CD14-positive monocyte (primary cell): Measurements from ENCODE around the gene ATG7. TPM values are rescaled to one million over a fixed set of nuclear protein-coding genes. Genes with fewer than 3 reads are reported as not detected.

ENCODE experiments used
- DNase-seq, 3 donors: peaks; one replicate each; pipeline ENCODE4 v3.0.0-alpha.2; 2011 to 2022
- H2AFZ ChIP-seq: 2 replicates; pipeline ENCODE4 v1.6.0; 2012; ENCODE audit warnings: mild to moderate bottlenecking, low read depth, low read length, inconsistent platforms; ENCODE audit not compliant: insufficient read depth, poor library complexity, severe bottlenecking
- H3K27ac ChIP-seq, 2 donors: 1 replicate in 1 of 2; 2 replicates in 1 of 2; pipeline ENCODE4 v1.5.1; 2012 to 2013; ENCODE audit warnings: low read length in 2 of 2, control low read depth in 1 of 2, inconsistent platforms in 1 of 2, low read depth in 1 of 2, mild to moderate bottlenecking in 1 of 2
- H3K27me3 ChIP-seq, 2 donors: one replicate each; pipeline versions ENCODE4 v1.6.0 to v1.6.1; 2011 to 2013; ENCODE audit warnings: low read length in 2 of 2; ENCODE audit not compliant: control insufficient read depth in 2 of 2, insufficient read depth in 2 of 2
- H3K36me3 ChIP-seq, 2 donors: replicated peaks in 1 of 2; 1 replicate in 1 of 2; 2 replicates in 1 of 2; pipeline versions ENCODE4 v1.5.1 to v1.6.1; 2012 to 2013; ENCODE audit warnings: low read length in 2 of 2, control low read depth in 1 of 2, inconsistent platforms in 1 of 2, mild to moderate bottlenecking in 1 of 2; ENCODE audit not compliant: insufficient read depth in 2 of 2, control insufficient read depth in 1 of 2
- H3K4me1 ChIP-seq, 2 donors: 1 replicate in 1 of 2; 2 replicates in 1 of 2; pipeline versions ENCODE4 v1.5.1 to v1.6.1; 2012 to 2013; ENCODE audit warnings: low read length in 2 of 2, control low read depth in 1 of 2, inconsistent platforms in 1 of 2, mild to moderate bottlenecking in 1 of 2, moderate library complexity in 1 of 2; ENCODE audit not compliant: insufficient read depth in 2 of 2, control insufficient read depth in 1 of 2
- H3K4me2 ChIP-seq: replicated peaks from 2 replicates; pipeline ENCODE3; 2012; ENCODE audit warnings: low read length, moderate library complexity, mild to moderate bottlenecking; ENCODE audit not compliant: poor library complexity, severe bottlenecking; ENCODE audit errors: extremely low read depth
- H3K4me3 ChIP-seq, 3 experiments: fragments of 200-600 bp in 1 of 3; sonication (generic) in 1 of 3; replicated peaks in 1 of 3; 1 replicate in 2 of 3; 2 replicates in 1 of 3; pipeline ENCODE4 v1.5.1; 2011 to 2013; ENCODE audit warnings: low read length in 3 of 3, mild to moderate bottlenecking in 3 of 3, control low read depth in 2 of 3, low read depth in 2 of 3, inconsistent platforms in 1 of 3, moderate library complexity in 1 of 3
- H3K79me2 ChIP-seq: 2 replicates; pipeline ENCODE4 v1.6.0; 2012; ENCODE audit warnings: mild to moderate bottlenecking, control low read depth, inconsistent platforms, low read length, moderate library complexity; ENCODE audit not compliant: insufficient read depth
- H3K9ac ChIP-seq: 2 replicates; pipeline ENCODE4 v1.6.0; 2017; ENCODE audit warnings: low read length, mild to moderate bottlenecking; ENCODE audit not compliant: insufficient read depth, poor library complexity, severe bottlenecking
- H3K9me3 ChIP-seq, 2 donors: replicated peaks in 1 of 2; 1 replicate in 1 of 2; 2 replicates in 1 of 2; pipeline versions ENCODE4 v1.5.1 to v1.6.1; 2012 to 2013; ENCODE audit warnings: low read length in 2 of 2, control low read depth in 1 of 2; ENCODE audit not compliant: control insufficient read depth in 1 of 2, insufficient read depth in 1 of 2
- H4K20me1 ChIP-seq: 2 replicates; pipeline ENCODE4 v1.6.0; 2012; ENCODE audit warnings: mild to moderate bottlenecking, low read length, control low read depth, moderate library complexity; ENCODE audit not compliant: insufficient read depth
- H3K27ac Mint-ChIP-seq, 7 donors: one replicate each; pipeline ENCODE4 v1.8.0; 2020; ENCODE audit warnings: mild to moderate bottlenecking in 7 of 7, mixed read lengths in 7 of 7, moderate library complexity in 6 of 7, inconsistent platforms in 2 of 7
- H3K27me3 Mint-ChIP-seq, 3 donors: one replicate each; pipeline ENCODE4 v1.8.0; 2021 to 2022; ENCODE audit warnings: low read depth in 3 of 3, mild to moderate bottlenecking in 3 of 3, mixed read lengths in 3 of 3, moderate library complexity in 3 of 3, inconsistent platforms in 1 of 3
- H3K36me3 Mint-ChIP-seq, 2 donors: one replicate each; pipeline ENCODE4 v1.8.0; 2020; ENCODE audit warnings: mixed read lengths in 2 of 2, inconsistent platforms in 1 of 2, mild to moderate bottlenecking in 1 of 2
- H3K4me1 Mint-ChIP-seq: one replicate; pipeline ENCODE4 v1.8.0; 2020; ENCODE audit warnings: mild to moderate bottlenecking, mixed read lengths
- H3K4me3 Mint-ChIP-seq, 2 donors: one replicate each; pipeline ENCODE4 v1.8.0; 2020; ENCODE audit warnings: mild to moderate bottlenecking in 2 of 2, mixed read lengths in 2 of 2, moderate library complexity in 1 of 2
- H3K9me3 Mint-ChIP-seq, 7 donors: one replicate each; pipeline ENCODE4 v1.8.0; 2020 to 2022; ENCODE audit warnings: mixed read lengths in 7 of 7, mild to moderate bottlenecking in 6 of 7, moderate library complexity in 6 of 7, inconsistent platforms in 2 of 7
- CTCF ChIP-seq: fragments of 200-600 bp; IDR thresholded peaks from one replicate; pipeline ENCODE4 v1.8.0; 2022; ENCODE audit warnings: antibody characterized with exemption, mild to moderate bottlenecking
- WGBS: methylation state at CpG from one replicate; pipeline ENCODE4 v1.1.5; 2013; ENCODE audit warnings: missing lambda C conversion rate; ENCODE audit not compliant: insufficient coverage; 5-methylcytosine and 5-hydroxymethylcytosine counted together
- intact Hi-C, 2 donors: fragments of 100-400 bp; cut with micrococcal nuclease; formaldehyde crosslinking; loops; one replicate each; pipeline versions ENCODE4 v1.15.0 to v1.15.1; 2023
- polyA minus RNA-seq: library from RNA; depleted of rRNA, polyadenylated mRNA; stranded (reverse); fragments of >200 nt; gene quantifications from 2 replicates; pipeline ENCODE4 v1.2.3, GENCODE V29; 2012
- polyA plus RNA-seq, 3 donors: library from polyadenylated mRNA; depleted of rRNA in 1 of 3; unstranded in 2 of 3; stranded (reverse) in 1 of 3; fragments of 300-500 nt in 2 of 3; fragments of >200 nt in 1 of 3; fragmentation: Illumina TruSeq in 2 of 3; gene quantifications; 1 replicate in 2 of 3; 2 replicates in 1 of 3; pipeline ENCODE4 v1.2.3, GENCODE V29; 2012 to 2021
- total RNA-seq, 12 experiments: library from RNA in 1 of 12; stranded (reverse) in 1 of 12; fragments of 120-200 nt in 1 of 12; gene quantifications; one replicate each; pipeline ENCODE4 v1.2.4 and lab custom pipeline; 2013 to 2026; ENCODE audit warnings: mixed read lengths in 6 of 12, inconsistent platforms in 1 of 12

ATG7 gene
- total RNA-seq (2013): 130 TPM
- polyA plus RNA-seq (100 to 1,000 TPM in 1 of 3 donors, 10 to 100 TPM in 2; 57.4 to 101 (median 89.7) TPM), polyA minus RNA-seq (122 and 131 TPM in 2 replicates), total RNA-seq (lab: John Stamatoyannopoulos, UW) (55.7 to 222 (median 102) reads per million in 11 experiments)

GRCh38 chr3:11271986-11272904 lies at the start of gene ATG7:
ATG7 (plus strand) TSS chr3:11272397; CDS start chr3:11298696, 26,299 bp downstream.
- Histone ChIP-seq H3K36me3 (peaks cover 2 to 7% of the 10 kb centered on the region in 2 donors), H3K4me2 (peak within 1 kb of the TSS; percentile 84), H3K9me3 (no peaks in the 10 kb centered on the region), H3K27me3 (no peaks in the 10 kb centered on the region), H4K20me1 (peaks cover 15% of the 10 kb centered on the region), H3K4me3 (peak within 1 kb of the TSS; percentile 84 to 94 (median 84)), H3K4me1 (peaks cover 50 to 51% of the 10 kb centered on the region in 2 donors), H3K9ac (peak within 1 kb of the TSS; percentile 97), H2AFZ (peak within 1 kb of the TSS; percentile 77), H3K27ac (peak within 1 kb of the TSS; percentile 98 to 100), H3K79me2 (peaks cover 56% of the 10 kb centered on the region)
- no peak for TF ChIP-seq CTCF
- H3K4me3 Mint-ChIP-seq: peak within 1 kb of the TSS; percentile 85 to 89
- H3K9me3 Mint-ChIP-seq: peaks cover 0 to 11% (median 3%) of the 10 kb centered on the region in 7 donors
- H3K36me3 Mint-ChIP-seq: peaks cover 25 to 31% of the 10 kb centered on the region in 2 donors
- intact Hi-C loops: loop anchor here (5.0 kb wide), 1 partner anchor 45 kb away; no protein-coding TSS in a partner anchor
- WGBS: 1% methylated on average over 46 of the region's 51 CpGs
- peak within 1 kb of the TSS; percentile 98 to 100 (median 99) for H3K27ac Mint-ChIP-seq
- peaks cover 47% of the 10 kb centered on the region for H3K4me1 Mint-ChIP-seq
- peak; percentile 97 to 98 (median 97) for DNase-seq
- H3K27me3 Mint-ChIP-seq: peaks cover 2 to 12% (median 5%) of the 10 kb centered on the region in 3 donors

GRCh38 chr3:11224010-11224409 lies 48.2 kb upstream of the ATG7 start:
- Mint-ChIP-seq H3K4me1 (peaks cover 51% of the 10 kb centered on the region), H3K4me3 (peak overlapping the region in 1 of 2 donors; percentile 13)

More at GRCh38 chr3:11224010-11224409, 48.2 kb upstream of the ATG7 start:
- no peaks in the 10 kb centered on the region for H3K9me3 ChIP-seq
- peaks cover 0 to 1% (median 0%) of the 10 kb centered on the region in 3 donors for H3K27me3 Mint-ChIP-seq
- H3K27ac ChIP-seq: peak overlapping the region; percentile 22 to 66
- no peaks in the 10 kb centered on the region for H3K9me3 Mint-ChIP-seq
- H3K36me3 Mint-ChIP-seq: peaks cover 10 to 20% of the 10 kb centered on the region in 2 donors
- peaks cover 54 to 69% of the 10 kb centered on the region in 2 donors for H3K4me1 ChIP-seq
- H3K36me3 ChIP-seq: peaks cover 0 to 10% of the 10 kb centered on the region in 2 donors
- no peaks in the 10 kb centered on the region for H4K20me1 ChIP-seq
- WGBS: 100% methylated on average over 3 of the region's 3 CpGs
- no peak overlapping the region for H2AFZ ChIP-seq
- no peaks in the 10 kb centered on the region for H3K27me3 ChIP-seq
- peak overlapping the region; percentile 24 for H3K4me2 ChIP-seq
- H3K9ac ChIP-seq: no peak overlapping the region
- H3K4me3 ChIP-seq: no peak overlapping the region
- no peak for DNase-seq
- TF ChIP-seq CTCF: no peak
- intact Hi-C loops: no loop called here
- peak overlapping the region; percentile 96 to 100 (median 99) for H3K27ac Mint-ChIP-seq
- peaks cover 51% of the 10 kb centered on the region for H3K79me2 ChIP-seq
